SK-N-SH (cell line): ENCODE results near the gene MAGEB2. TPM values are rescaled to one million over a fixed set of nuclear protein-coding genes. Genes with fewer than 3 reads are reported as not detected.
A peak's percentile ranks its signal among the peaks of the same experiment; 100 is the strongest.

ENCODE experiments used
- CTCF ChIA-PET: fragments of 300-600, 350-600 bp; formaldehyde crosslinking; extraction: SDS; loops from one replicate; lab custom pipeline; 2021; lab: Yijun Ruan, JAX
- POLR2A ChIA-PET: fragments of 350-600 bp; sonication (Branson Sonifier 250); formaldehyde crosslinking; extraction: SDS; loops from one replicate; lab custom pipeline; 2020; ENCODE audit warnings: antibody characterized with exemption, inconsistent platforms; lab: Yijun Ruan, JAX
- DNase-seq: peaks from one replicate; pipeline ENCODE4 v3.0.0; 2012
- H2AFZ ChIP-seq: fragments of 200-600 bp; sonication (generic); 2 replicates; pipeline ENCODE4 v1.8.1; 2016; ENCODE audit warnings: antibody characterized with exemption, mild to moderate bottlenecking, low read depth
- H3F3A ChIP-seq: fragments of 200-600 bp; sonication (generic); replicated peaks from 2 replicates; pipeline ENCODE3; 2016; ENCODE audit warnings: antibody characterized with exemption, mild to moderate bottlenecking; ENCODE audit not compliant: insufficient read depth
- H3K27ac ChIP-seq, 2 experiments: fragments of 200-500 bp in 1 of 2; fragments of 200-600 bp in 1 of 2; sonication (Bioruptor generic) in 1 of 2; sonication (generic), shearing (Covaris generic) in 1 of 2; 2 replicates each; pipeline versions ENCODE4 v1.5.1 to v1.6.1; 2014 to 2016; ENCODE audit warnings: low read depth in 2 of 2, inconsistent platforms in 1 of 2, low read length in 1 of 2, mild to moderate bottlenecking in 1 of 2, mixed read lengths in 1 of 2
- H3K27me3 ChIP-seq: fragments of 200-600 bp; sonication (generic), shearing (Covaris generic); 2 replicates; pipeline ENCODE4 v1.6.1; 2016; ENCODE audit warnings: mixed run types; ENCODE audit not compliant: insufficient read depth
- H3K36me3 ChIP-seq, 2 experiments: fragments of 200-500 bp in 1 of 2; fragments of 200-600 bp in 1 of 2; sonication (Bioruptor generic) in 1 of 2; sonication (generic) in 1 of 2; replicated peaks in 1 of 2; 2 replicates each; pipeline versions ENCODE3 to v1.5.1; 2014 to 2016; ENCODE audit warnings: low read length in 1 of 2, mild to moderate bottlenecking in 1 of 2; ENCODE audit not compliant: insufficient read depth in 2 of 2, control insufficient read depth in 1 of 2
- H3K4me1 ChIP-seq, 2 experiments: fragments of 200-500 bp in 1 of 2; fragments of 200-600 bp in 1 of 2; sonication (Bioruptor generic) in 1 of 2; sonication (generic), shearing (Covaris generic) in 1 of 2; 2 replicates each; pipeline versions ENCODE4 v1.5.1 to v1.6.1; 2014 to 2016; ENCODE audit warnings: low read depth in 1 of 2, low read length in 1 of 2, mixed run types in 1 of 2; ENCODE audit not compliant: insufficient read depth in 2 of 2, control insufficient read depth in 1 of 2
- H3K4me2 ChIP-seq: fragments of 200-600 bp; sonication (generic), shearing (Covaris generic); 2 replicates; pipeline ENCODE4 v1.6.1; 2017; ENCODE audit warnings: mixed run types
- H3K4me3 ChIP-seq, 2 experiments: fragments of 200-500 bp in 1 of 2; fragments of 200-600 bp in 1 of 2; sonication (Bioruptor generic) in 1 of 2; sonication (generic), shearing (Covaris generic) in 1 of 2; 2 replicates each; pipeline versions ENCODE4 v1.5.1 to v1.8.1; 2014 to 2016; ENCODE audit warnings: low read depth in 2 of 2, inconsistent platforms in 1 of 2, low read length in 1 of 2, mild to moderate bottlenecking in 1 of 2, mixed read lengths in 1 of 2, moderate library complexity in 1 of 2
- H3K79me2 ChIP-seq: fragments of 200-600 bp; sonication (generic); 2 replicates; pipeline ENCODE4 v1.8.1; 2017; ENCODE audit warnings: mild to moderate bottlenecking; ENCODE audit not compliant: insufficient read depth
- H3K9ac ChIP-seq: fragments of 200-600 bp; sonication (generic); 2 replicates; pipeline ENCODE4 v1.6.1; 2017; ENCODE audit warnings: mixed run types
- H3K9me2 ChIP-seq: fragments of 200-600 bp; sonication (generic); 2 replicates; pipeline ENCODE4 v1.6.1; 2017; ENCODE audit warnings: mixed run types
- H3K9me3 ChIP-seq: fragments of 200-600 bp; sonication (generic); 2 replicates; pipeline ENCODE4 v1.6.1; 2017; ENCODE audit warnings: mixed run types, mild to moderate bottlenecking, moderate library complexity
- H4K20me1 ChIP-seq: fragments of 200-600 bp; sonication (generic); 2 replicates; pipeline ENCODE4 v1.6.1; 2017; ENCODE audit warnings: mild to moderate bottlenecking, mixed run types; ENCODE audit not compliant: insufficient read depth
- CTCF ChIP-seq: fragments of 200-600 bp; sonication (generic); IDR thresholded peaks from 2 replicates; pipeline ENCODE4 v1.6.1; 2017; ENCODE audit warnings: antibody characterized with exemption, mild to moderate bottlenecking, moderate library complexity
- ELF1 ChIP-seq: IDR thresholded peaks from 2 replicates; pipeline ENCODE4 v1.4.0; 2012
- EP300 ChIP-seq, 2 experiments: IDR thresholded peaks; 2 replicates each; pipeline versions ENCODE4 v1.4.0 to v1.6.1; 2012; ENCODE audit warnings: borderline replicate concordance in 1 of 2, low read depth in 1 of 2, low read length in 1 of 2
- EZH2phosphoT487 ChIP-seq: fragments of 200-600 bp; sonication (generic); IDR thresholded peaks from 2 replicates; pipeline ENCODE4 v1.6.1; 2017; ENCODE audit warnings: low read depth, mixed run types, mild to moderate bottlenecking, antibody characterized with exemption, moderate library complexity, borderline replicate concordance
- IRF3 ChIP-seq: fragments of 150-350 bp; IDR thresholded peaks from 2 replicates; pipeline ENCODE4 v1.6.1; 2016; ENCODE audit warnings: mild to moderate bottlenecking, low read depth, low read length
- JUND ChIP-seq: IDR thresholded peaks from 2 replicates; pipeline ENCODE4 v1.4.0; 2012
- MEF2A ChIP-seq: IDR thresholded peaks from 2 replicates; pipeline ENCODE4 v1.4.0; 2012; ENCODE audit warnings: low read depth, borderline replicate concordance
- NFIC ChIP-seq: IDR thresholded peaks from 2 replicates; pipeline ENCODE4 v1.4.0; 2012; ENCODE audit warnings: borderline replicate concordance
- NRF1 ChIP-seq: IDR thresholded peaks from 2 replicates; pipeline ENCODE4 v1.6.1; 2012; ENCODE audit warnings: low read depth, mild to moderate bottlenecking, low read length
- PBX3 ChIP-seq: IDR thresholded peaks from 2 replicates; pipeline ENCODE4; 2012
- POLR2AphosphoS5 ChIP-seq: IDR thresholded peaks from 2 replicates; pipeline ENCODE4 v1.6.1; 2012; ENCODE audit warnings: low read depth, low read length
- RAD21 ChIP-seq: IDR thresholded peaks from 2 replicates; pipeline ENCODE4 v1.6.1; 2012; ENCODE audit warnings: mild to moderate bottlenecking, low read length
- RCOR1 ChIP-seq: fragments of 150-350 bp; IDR thresholded peaks from 2 replicates; pipeline ENCODE4 v1.6.1; 2017; ENCODE audit warnings: antibody characterized with exemption, low read length
- SIN3A ChIP-seq: IDR thresholded peaks from 2 replicates; pipeline ENCODE4 v1.6.1; 2012; ENCODE audit warnings: low read depth, mild to moderate bottlenecking, low read length, moderate library complexity, borderline replicate concordance
- TAF1 ChIP-seq: IDR thresholded peaks from 2 replicates; pipeline ENCODE4 v1.6.1; 2012; ENCODE audit warnings: low read depth, mild to moderate bottlenecking, low read length, moderate library complexity, borderline replicate concordance
- USF1 ChIP-seq: IDR thresholded peaks from 2 replicates; pipeline ENCODE4 v1.4.0; 2012; ENCODE audit warnings: low read depth, borderline replicate concordance
- USF2 ChIP-seq: fragments of 150-350 bp; IDR thresholded peaks from 2 replicates; pipeline ENCODE4 v1.6.1; 2017; ENCODE audit warnings: antibody characterized with exemption, low read length, low read depth, borderline replicate concordance
- YY1 ChIP-seq: IDR thresholded peaks from 2 replicates; pipeline ENCODE4 v1.4.0; 2012; ENCODE audit warnings: low read depth, mild to moderate bottlenecking
- WGBS: methylation state at CpG from one replicate; pipeline ENCODE4 v1.1.6; 2017; ENCODE audit warnings: low lambda C conversion rate; 5-methylcytosine and 5-hydroxymethylcytosine counted together
- polyA plus RNA-seq, 3 experiments: library from polyadenylated mRNA; depleted of rRNA; stranded (reverse); fragments of >200 nt; gene quantifications; 2 replicates each; pipeline ENCODE4 v1.2.3, GENCODE V29; 2012

Gene MAGEB2
- polyA plus RNA-seq, 1 of the 3 experiments (the other 2 are of a cell fraction): 2.7 TPM

- no peaks in the 10 kb centered on the region for H3F3A ChIP-seq
- no peaks in the 10 kb centered on the region for H3K79me2 ChIP-seq
- H3K4me2 ChIP-seq: no peak within 1 kb of the TSS
- no peak within 1 kb of the TSS for H3K27ac ChIP-seq
- no peaks in the 10 kb centered on the region for H3K4me1 ChIP-seq
- H2AFZ ChIP-seq: no peak within 1 kb of the TSS
- ChIA-PET POLR2A (no interaction called here), CTCF (no interaction called here)
- DNase-seq: peak; percentile 24
- WGBS: 49% methylated on average over 35 of the region's 38 CpGs
- H3K9me2 ChIP-seq: no peaks in the 10 kb centered on the region
- H3K9ac ChIP-seq: no peak within 1 kb of the TSS
- H3K9me3 ChIP-seq: no peaks in the 10 kb centered on the region
- no peaks in the 10 kb centered on the region for H4K20me1 ChIP-seq
- 0 out of 2 replicates have a peak, but pooled peaks have one; percentile 27 for TF ChIP-seq CTCF
- no peak for TF ChIP-seq TAF1
- H3K36me3 ChIP-seq: no peaks in the 10 kb centered on the region
- no peak within 1 kb of the TSS for H3K4me3 ChIP-seq
- H3K27me3 ChIP-seq: peaks cover 6% of the 10 kb centered on the region; the same call in 1 of the 2 replicates
Measured at GRCh38 chrX:30246769-30247489, 31.6 kb downstream of the MAGEB2 start, which contains the start of gene MAGEB1. Gene MAGEB1 (plus strand): TSS chrX:30247146. CDS start chrX:30250494, 3,348 bp downstream.

- Histone ChIP-seq H3K79me2 (no peaks in the 10 kb centered on the region), H3K27ac (no peak overlapping the region), H3K4me1 (no peaks in the 10 kb centered on the region), H4K20me1 (no peaks in the 10 kb centered on the region), H2AFZ (no peak overlapping the region), H3F3A (no peaks in the 10 kb centered on the region), H3K4me3 (no peak overlapping the region), H3K36me3 (no peaks in the 10 kb centered on the region), H3K9ac (no peak overlapping the region), H3K9me2 (no peaks in the 10 kb centered on the region), H3K27me3 (no peaks in the 10 kb centered on the region; the same call in 1 of the 2 replicates), H3K9me3 (no peaks in the 10 kb centered on the region), H3K4me2 (no peak overlapping the region)
- no peak for DNase-seq
- POLR2A ChIA-PET: no interaction called here
- WGBS: 25% methylated on average over 4 of the region's 4 CpGs
- CTCF ChIA-PET: no interaction called here
- no peak for TF ChIP-seq RAD21
- no peak for TF ChIP-seq USF1
- no peak for TF ChIP-seq MEF2A
- TF ChIP-seq JUND: no peak
- no peak for TF ChIP-seq POLR2AphosphoS5
- no peak for TF ChIP-seq EZH2phosphoT487
- TF ChIP-seq ELF1: no peak
- TF ChIP-seq YY1: no peak
- no peak for TF ChIP-seq SIN3A
- no peak for TF ChIP-seq NFIC
- TF ChIP-seq EP300 (IDR thresholded peaks at IDR 0.05; ENCODE audit: borderline replicate concordance in 1 of 2, low read depth in 1 of 2, low read length in 1 of 2): no peak
- TF ChIP-seq IRF3: no peak
- TF ChIP-seq TAF1: no peak
- no peak for TF ChIP-seq RCOR1
- TF ChIP-seq PBX3: no peak
- no peak for TF ChIP-seq NRF1
- TF ChIP-seq USF2: no peak
- no peak for TF ChIP-seq CTCF
Measured at GRCh38 chrX:30248854-30249253, 33.5 kb downstream of the MAGEB2 start.
